Retina (tissue), 1 donor: ENCODE measurements around the gene FBXO44.

Source experiments
- DNase-seq: peaks from one replicate; pipeline ENCODE4 v3.0.0-alpha.2; 2016

FBXO44 gene

GRCh38 chr1:11691928-11692711 lies 37.4 kb downstream of the FBXO44 start:
- DNase-seq: peak; percentile 67

GRCh38 chr1:11693024-11693590 lies 38.4 kb downstream of the FBXO44 start:
- peak; percentile 46 for DNase-seq

- DNase-seq: no peak
These were observed 39.2 kb downstream of the FBXO44 start for GRCh38 chr1:11693917-11694316.

- no peak for DNase-seq
These were observed 41.2 kb downstream of the FBXO44 start for GRCh38 chr1:11695861-11696260.

GRCh38 chr1:11697188-11697892 lies 42.7 kb downstream of the FBXO44 start:
- DNase-seq: no peak

- no peak for DNase-seq
These were observed 43.2 kb downstream of the FBXO44 start for GRCh38 chr1:11697893-11698210.

GRCh38 chr1:11700601-11701467 lies 46.2 kb downstream of the FBXO44 start:
- peak; percentile 82 for DNase-seq

- DNase-seq: peak; percentile 72
These were observed 46.9 kb downstream of the FBXO44 start for GRCh38 chr1:11701551-11701961.

- DNase-seq: no peak
These were observed 47.5 kb downstream of the FBXO44 start for GRCh38 chr1:11701981-11702803.

- DNase-seq: no peak
These were observed 48.9 kb downstream of the FBXO44 start for GRCh38 chr1:11703357-11704193.

- DNase-seq: peak; percentile 61
These were observed 49.5 kb downstream of the FBXO44 start for GRCh38 chr1:11704194-11704529.

- no peak for DNase-seq
These were observed 50.2 kb downstream of the FBXO44 start for GRCh38 chr1:11704691-11705475.

GRCh38 chr1:11705596-11705995 lies 50.9 kb downstream of the FBXO44 start:
- DNase-seq: no peak

GRCh38 chr1:11706292-11706691 lies 51.6 kb downstream of the FBXO44 start:
- DNase-seq: no peak

GRCh38 chr1:11707621-11708276 lies 53.1 kb downstream of the FBXO44 start:
- DNase-seq: peak; percentile 59

- no peak for DNase-seq
These were observed 54.1 kb downstream of the FBXO44 start for GRCh38 chr1:11708554-11709350.

- no peak for DNase-seq
These were observed 56.8 kb downstream of the FBXO44 start for GRCh38 chr1:11711490-11711889.

- no peak for DNase-seq
These were observed 57.6 kb downstream of the FBXO44 start for GRCh38 chr1:11712285-11712684.
